ENCODE measurements around the gene SYPL1. TPM values are rescaled to one million over a fixed set of nuclear protein-coding genes. Genes with fewer than 3 reads are reported as not detected.

SYPL1 gene
- total and polyA plus RNA-seq, 9 of the 15 experiments (the other 6 are each of a cell fraction or from before 2014, with no cell fraction given), result 23.8 to 214 (median 70.2) TPM

GRCh38 chr7:106153891-106154449 is 41.9 kb upstream of the SYPL1 start (continued):
- TF ChIP-seq FOXP4 (CRISPR knock-in tag; IDR thresholded peaks at IDR 0.05; ENCODE audit: borderline replicate concordance) (no peak), SAFB (IDR thresholded peaks at IDR 0.05; ENCODE audit: borderline replicate concordance, low read depth, low read length) (no peak), TAF7 (tag; IDR thresholded peaks at IDR 0.05) (no peak), PRPF4 (IDR thresholded peaks at IDR 0.05; ENCODE audit: insufficient read depth, low read depth, low read length, poor library complexity, severe bottlenecking) (no peak), NFIX (CRISPR knock-in tag; IDR thresholded peaks at IDR 0.05; ENCODE audit: low read depth) (no peak), TBP (optimal IDR thresholded peaks at IDR 0.05; ENCODE audit: low read depth, low read length) (peak; percentile 34), ZBTB5 (IDR thresholded peaks at IDR 0.05) (no peak), MLLT1 (IDR thresholded peaks at IDR 0.05) (no peak), ZNF561 (CRISPR knock-in tag; conservative IDR thresholded peaks at IDR 0.05) (no peak), FOXA1 (IDR thresholded peaks at IDR 0.05; ENCODE audit: borderline replicate concordance) (no peak), ZNF277 (CRISPR knock-in tag; IDR thresholded peaks at IDR 0.05; ENCODE audit: borderline replicate concordance) (no peak), ZNF408 (CRISPR knock-in tag; IDR thresholded peaks at IDR 0.05; ENCODE audit: low read depth) (no peak), E2F6 (IDR thresholded peaks at IDR 0.05; ENCODE audit: borderline replicate concordance in 1 of 2, extremely low read depth in 1 of 2, insufficient read depth in 1 of 2, insufficient read length in 1 of 2, low read depth in 1 of 2, low read length in 1 of 2, poor library complexity in 1 of 2, severe bottlenecking in 1 of 2) (no peak), ZNF146 (CRISPR knock-in tag; IDR thresholded peaks at IDR 0.05; ENCODE audit: unreplicated experiment) (no peak), TCF15 (CRISPR knock-in tag; IDR thresholded peaks at IDR 0.05) (no peak), SMARCC2 (IDR thresholded peaks at IDR 0.05; ENCODE audit: low read depth) (no peak), GTF2A2 (tag; IDR thresholded peaks at IDR 0.05) (no peak)

Measured in K562 (cell line).